ENCODE data around the gene DENND6A. TPM values are rescaled to one million over a fixed set of nuclear protein-coding genes. Genes with fewer than 3 reads are reported as not detected.

Gene DENND6A
- total RNA-seq, 2 experiments from 2014 or later, result 25.5 to 34.6 TPM

DNA sequence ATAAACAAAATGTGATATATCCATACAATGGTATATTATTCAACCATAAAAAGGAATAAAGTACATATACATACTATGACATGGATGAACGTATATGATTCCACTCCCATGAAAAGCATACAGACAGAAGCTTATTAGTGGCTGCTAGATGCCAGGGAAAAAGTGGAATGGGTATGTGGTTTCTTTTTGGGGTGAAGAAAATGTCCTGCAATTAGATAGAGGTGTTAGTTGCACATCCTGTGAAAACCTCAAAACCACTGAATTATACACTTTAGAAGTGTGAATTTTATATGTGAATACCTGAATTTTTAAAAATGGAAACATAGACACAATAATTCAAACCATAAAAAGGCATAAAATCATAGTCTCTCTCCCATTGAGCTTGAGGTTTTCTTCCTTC, 11.2 kb downstream of the DENND6A start:
- 0 out of 2 replicates have a peak, but pooled peaks cover 4% of the 10 kb centered on the region for H4K20me1 ChIP-seq (ENCODE audit: insufficient read depth, low read length)
- peaks cover 51% of the 10 kb centered on the region for H3K79me2 ChIP-seq (ENCODE audit: insufficient read depth, low read depth, low read length)
- no TSS peak for BruUV-seq (replicated peaks)
- no peak for TF ChIP-seq EZH2phosphoT487 (IDR thresholded peaks at IDR 0.05; ENCODE audit: borderline replicate concordance, low read depth, low read length)
- TF ChIP-seq, protein P1, sequence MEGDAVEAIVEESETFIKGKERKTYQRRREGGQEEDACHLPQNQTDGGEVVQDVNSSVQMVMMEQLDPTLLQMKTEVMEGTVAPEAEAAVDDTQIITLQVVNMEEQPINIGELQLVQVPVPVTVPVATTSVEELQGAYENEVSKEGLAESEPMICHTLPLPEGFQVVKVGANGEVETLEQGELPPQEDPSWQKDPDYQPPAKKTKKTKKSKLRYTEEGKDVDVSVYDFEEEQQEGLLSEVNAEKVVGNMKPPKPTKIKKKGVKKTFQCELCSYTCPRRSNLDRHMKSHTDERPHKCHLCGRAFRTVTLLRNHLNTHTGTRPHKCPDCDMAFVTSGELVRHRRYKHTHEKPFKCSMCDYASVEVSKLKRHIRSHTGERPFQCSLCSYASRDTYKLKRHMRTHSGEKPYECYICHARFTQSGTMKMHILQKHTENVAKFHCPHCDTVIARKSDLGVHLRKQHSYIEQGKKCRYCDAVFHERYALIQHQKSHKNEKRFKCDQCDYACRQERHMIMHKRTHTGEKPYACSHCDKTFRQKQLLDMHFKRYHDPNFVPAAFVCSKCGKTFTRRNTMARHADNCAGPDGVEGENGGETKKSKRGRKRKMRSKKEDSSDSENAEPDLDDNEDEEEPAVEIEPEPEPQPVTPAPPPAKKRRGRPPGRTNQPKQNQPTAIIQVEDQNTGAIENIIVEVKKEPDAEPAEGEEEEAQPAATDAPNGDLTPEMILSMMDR (conservative IDR thresholded peaks at IDR 0.05; ENCODE audit: low read length), result no peak
- POLR2A ChIA-PET, result interaction anchor here (0.5 to 1.9 kb wide), 3 partner anchors 9 to 392 kb away, joined by 3 to 7 read pairs (median 3); no protein-coding TSS in a partner anchor
- no peak overlapping the region for H3K4me3 ChIP-seq (ENCODE audit: low read depth, low read length, poor library complexity, severe bottlenecking)
- no peak overlapping the region for H3K27ac ChIP-seq (ENCODE audit: low read depth, low read length, poor library complexity, severe bottlenecking)
- no peaks in the 10 kb centered on the region for H3K9me3 ChIP-seq (ENCODE audit: low read length)
- no peak for DNase-seq (ENCODE audit: low spot score)
- intact Hi-C loops (cut with micrococcal nuclease; ENCODE audit: unreplicated experiment), result no loop called here
- H3K9me2 ChIP-seq (ENCODE audit: insufficient read depth, low read length), result no peaks in the 10 kb centered on the region
- peaks cover 58% of the 10 kb centered on the region for H3K36me3 ChIP-seq (ENCODE audit: insufficient read depth, low read length)
- H3K4me1 ChIP-seq (ENCODE audit: insufficient read depth, low read length, poor library complexity, severe bottlenecking), result no peaks in the 10 kb centered on the region
- no peak overlapping the region for H3K4me2 ChIP-seq (ENCODE audit: low read length)
- no peak overlapping the region for H2AFZ ChIP-seq (ENCODE audit: low read length)
- CTCF ChIA-PET (ENCODE audit: unreplicated experiment), result no interaction called here

DNA sequence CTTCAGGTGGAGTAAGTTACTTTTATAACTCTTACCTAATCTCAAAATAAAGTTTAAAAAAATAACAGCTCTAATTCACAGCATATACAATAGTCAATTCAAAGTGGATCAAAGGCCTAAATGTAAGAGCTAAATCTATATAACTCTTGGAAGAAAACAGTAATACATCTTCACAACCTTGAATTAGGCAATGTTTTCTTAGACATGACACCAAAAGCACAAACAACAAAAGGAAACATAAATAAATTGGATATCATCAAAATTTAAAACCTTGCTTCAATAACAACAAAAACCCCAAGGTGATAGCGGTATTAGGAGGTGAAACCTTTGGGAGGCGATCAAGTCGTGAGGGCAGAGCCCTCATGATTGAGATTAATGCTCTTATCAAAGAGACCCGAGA, 12.8 kb downstream of the DENND6A start:
- DNase-seq (ENCODE audit: low spot score), result no peak
- Histone ChIP-seq H3K9me2 (ENCODE audit: insufficient read depth, low read length) (no peaks in the 10 kb centered on the region), H3K4me2 (ENCODE audit: low read length) (no peak overlapping the region), H3K4me3 (ENCODE audit: low read depth, low read length, poor library complexity, severe bottlenecking) (no peak overlapping the region), H4K20me1 (ENCODE audit: insufficient read depth, low read length) (0 out of 2 replicates have a peak, but pooled peaks cover 4% of the 10 kb centered on the region), H2AFZ (ENCODE audit: low read length) (no peak overlapping the region), H3K79me2 (ENCODE audit: insufficient read depth, low read depth, low read length) (peaks cover 43% of the 10 kb centered on the region; the same call in 1 of the 2 replicates), H3K27ac (ENCODE audit: low read depth, low read length, poor library complexity, severe bottlenecking) (no peak overlapping the region), H3K9me3 (ENCODE audit: low read length) (no peaks in the 10 kb centered on the region), H3K4me1 (ENCODE audit: insufficient read depth, low read length, poor library complexity, severe bottlenecking) (peaks cover 10% of the 10 kb centered on the region), H3K36me3 (ENCODE audit: insufficient read depth, low read length) (peaks cover 63% of the 10 kb centered on the region)
- no peak for TF ChIP-seq EZH2phosphoT487 (IDR thresholded peaks at IDR 0.05; ENCODE audit: borderline replicate concordance, low read depth, low read length)
- TF ChIP-seq, protein P1 (conservative IDR thresholded peaks at IDR 0.05; ENCODE audit: low read length), result no peak
- POLR2A ChIA-PET, result interaction anchor here (0.5 to 0.6 kb wide), 2 partner anchors 53 to 1001 kb away, joined by 3 to 4 read pairs; no protein-coding TSS in a partner anchor
- CTCF ChIA-PET (ENCODE audit: unreplicated experiment), result interaction anchor here (0.9 kb wide), 1 partner anchor 13 kb away, joined by 3 read pairs; the partner anchor contains the start of gene DENND6A
- no TSS peak for BruUV-seq (replicated peaks)
- intact Hi-C loops (cut with micrococcal nuclease; ENCODE audit: unreplicated experiment), result no loop called here

DNA sequence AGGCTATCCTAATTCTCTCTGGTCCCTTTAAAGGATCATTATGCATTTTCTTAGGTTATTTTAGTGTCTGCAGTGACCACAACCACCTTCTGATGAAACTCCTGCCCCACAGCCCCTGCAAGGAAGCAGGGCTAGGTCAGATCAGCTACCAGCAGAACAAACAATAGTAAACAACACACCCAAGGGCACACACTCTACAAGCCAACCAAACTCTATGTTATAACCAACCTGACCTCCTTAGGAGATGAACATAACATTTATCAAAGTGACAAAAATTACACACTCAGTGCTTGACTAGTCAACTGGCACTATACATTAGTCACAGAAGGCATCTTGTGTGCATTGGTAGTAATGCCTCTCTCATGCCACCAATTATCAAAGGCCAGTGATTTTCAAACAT, 17.3 kb downstream of the DENND6A start:
- H3K4me1 ChIP-seq (ENCODE audit: insufficient read depth, low read length, poor library complexity, severe bottlenecking), result peaks cover 46% of the 10 kb centered on the region
- H3K79me2 ChIP-seq (ENCODE audit: insufficient read depth, low read depth, low read length), result peaks cover 38% of the 10 kb centered on the region; the same call in 1 of the 2 replicates
- H3K27ac ChIP-seq (ENCODE audit: low read depth, low read length, poor library complexity, severe bottlenecking), result no peak overlapping the region
- intact Hi-C loops (cut with micrococcal nuclease; ENCODE audit: unreplicated experiment), result no loop called here
- DNase-seq (ENCODE audit: low spot score), result no peak
- H3K4me2 ChIP-seq (ENCODE audit: low read length), result no peak overlapping the region; the same call in 1 of the 2 replicates
- ChIA-PET CTCF (ENCODE audit: unreplicated experiment) (no interaction called here), POLR2A (interaction anchor here (0.6 to 1.8 kb wide), 4 partner anchors 14 to 510 kb away, joined by 3 to 9 read pairs (median 3); no protein-coding TSS in a partner anchor)
- BruUV-seq (replicated peaks), result no TSS peak
- TF ChIP-seq, protein P1 (conservative IDR thresholded peaks at IDR 0.05; ENCODE audit: low read length), result no peak
- TF ChIP-seq EZH2phosphoT487 (IDR thresholded peaks at IDR 0.05; ENCODE audit: borderline replicate concordance, low read depth, low read length), result no peak
- no peak overlapping the region for H3K4me3 ChIP-seq (ENCODE audit: low read depth, low read length, poor library complexity, severe bottlenecking)
- no peaks in the 10 kb centered on the region for H3K9me3 ChIP-seq (ENCODE audit: low read length)
- H3K36me3 ChIP-seq (ENCODE audit: insufficient read depth, low read length), result peaks cover 36% of the 10 kb centered on the region
- no peak overlapping the region for H2AFZ ChIP-seq (ENCODE audit: low read length)
- H4K20me1 ChIP-seq (ENCODE audit: insufficient read depth, low read length), result no peaks in the 10 kb centered on the region
- no peaks in the 10 kb centered on the region for H3K9me2 ChIP-seq (ENCODE audit: insufficient read depth, low read length)

Measured in OCI-LY7 (cell line).